ENCODE results near the gene DSC2.

GRCh38 chr18:31044926-31045325 lies 57.3 kb downstream of the DSC2 start:
- no peak for TF ChIP-seq CTCF (IDR thresholded peaks at IDR 0.05)
- no peak for TF ChIP-seq POLR2A (IDR thresholded peaks at IDR 0.05)
- no peak for TF ChIP-seq POLR2AphosphoS5 (IDR thresholded peaks at IDR 0.05)
